GM18909 (cell line): ENCODE data around the gene STK32C.
"Not testable (repeated sequence)": the region's sequence is repeated elsewhere in the genome, so short reads cannot be mapped to it uniquely, and the experiment has no call there.

Experiments used
- ATAC-seq: cut with Tn5 transposase; IDR thresholded peaks from one replicate; pipeline ENCODE4 v1.9.1; 2021; ENCODE audit warnings: mild to moderate bottlenecking; ENCODE audit not compliant: unreplicated experiment, poor library complexity

The STK32C gene

DNA sequence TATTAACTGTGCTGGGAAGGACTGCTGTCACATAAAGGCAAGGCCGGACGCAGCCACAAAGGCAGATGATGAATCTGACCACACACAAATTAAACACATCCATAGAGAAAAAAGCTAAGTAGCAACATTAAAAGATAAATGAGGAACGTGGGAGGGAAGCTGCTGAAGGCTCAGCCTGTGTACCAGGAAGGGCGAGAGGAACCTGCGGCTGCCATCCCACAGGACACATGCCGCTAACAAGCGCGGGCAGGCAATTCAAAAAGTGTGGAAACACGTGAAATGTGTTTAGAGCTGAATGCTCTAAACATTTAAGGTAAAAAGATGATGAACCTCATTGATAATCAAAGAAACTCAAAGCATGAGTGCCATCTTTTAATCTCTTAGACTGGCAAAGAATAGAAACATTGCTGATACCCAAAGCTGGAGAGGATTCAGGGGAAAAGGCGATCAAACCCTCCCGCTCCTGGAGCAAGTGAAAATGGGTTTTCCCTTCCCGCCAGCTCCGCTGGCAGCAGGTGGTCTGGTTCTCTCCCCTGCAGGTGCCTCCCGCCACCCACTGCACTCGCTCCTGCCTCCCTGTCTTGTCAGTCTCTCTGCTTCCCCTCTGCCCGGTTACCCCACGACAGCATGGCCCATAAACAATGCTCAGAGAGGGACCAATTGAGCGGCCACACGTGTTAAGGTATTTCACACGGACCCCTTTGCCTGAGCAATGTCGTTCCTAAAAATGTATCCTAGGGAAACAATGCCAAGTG is 4.2 kb downstream of the STK32C start:
- no peak for ATAC-seq

DNA sequence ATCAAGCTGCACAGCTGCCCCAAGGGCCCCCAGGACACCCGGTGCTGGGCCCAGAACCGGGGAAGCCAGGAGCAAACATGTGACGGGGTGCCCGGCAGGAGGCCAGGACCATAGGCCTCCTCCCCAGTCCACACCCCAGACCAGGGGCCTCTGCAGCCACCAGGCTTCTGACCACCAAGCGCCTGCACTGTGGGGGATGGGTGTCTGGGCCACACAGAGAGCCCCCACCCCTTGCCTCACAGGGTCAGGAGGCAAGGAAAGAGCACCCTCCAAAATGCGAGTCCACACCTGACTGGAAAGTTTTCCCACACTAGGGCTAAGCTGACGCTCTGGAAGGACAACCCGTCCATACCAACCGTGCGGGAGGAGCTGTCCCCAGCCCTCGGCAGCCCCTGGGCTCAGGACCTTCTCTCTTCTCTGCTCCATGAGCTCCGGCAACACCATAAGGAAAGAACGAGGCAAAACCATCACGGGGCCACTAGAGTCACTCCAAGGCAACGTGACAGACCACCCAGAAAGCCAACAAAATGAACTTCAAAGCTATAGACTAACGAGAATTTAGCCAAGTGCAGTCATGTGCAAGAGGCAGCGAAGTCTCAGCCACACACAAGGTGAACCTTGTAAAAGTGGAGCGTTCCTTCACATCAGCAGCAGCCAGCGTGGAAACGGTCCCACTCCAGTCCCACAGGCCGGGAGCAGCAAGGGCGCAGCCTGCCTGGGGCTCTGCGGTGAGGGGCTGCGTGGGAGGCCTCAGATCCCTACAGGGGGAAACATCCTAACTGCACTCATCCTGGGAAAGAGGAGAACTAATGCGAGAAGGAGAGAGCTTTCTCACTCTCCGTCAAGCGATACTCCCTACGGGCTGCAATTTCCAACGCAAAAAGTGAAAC is 5.1 kb downstream of the STK32C start:
- no peak for ATAC-seq

GRCh38 chr10:132301371-132302330 is 6.1 kb downstream of the STK32C start:
- no peak for ATAC-seq

GRCh38 chr10:132300582-132300981 is 7.2 kb downstream of the STK32C start:
- no peak for ATAC-seq

GRCh38 chr10:132299371-132300336 is 8.1 kb downstream of the STK32C start:
- ATAC-seq: no peak

DNA sequence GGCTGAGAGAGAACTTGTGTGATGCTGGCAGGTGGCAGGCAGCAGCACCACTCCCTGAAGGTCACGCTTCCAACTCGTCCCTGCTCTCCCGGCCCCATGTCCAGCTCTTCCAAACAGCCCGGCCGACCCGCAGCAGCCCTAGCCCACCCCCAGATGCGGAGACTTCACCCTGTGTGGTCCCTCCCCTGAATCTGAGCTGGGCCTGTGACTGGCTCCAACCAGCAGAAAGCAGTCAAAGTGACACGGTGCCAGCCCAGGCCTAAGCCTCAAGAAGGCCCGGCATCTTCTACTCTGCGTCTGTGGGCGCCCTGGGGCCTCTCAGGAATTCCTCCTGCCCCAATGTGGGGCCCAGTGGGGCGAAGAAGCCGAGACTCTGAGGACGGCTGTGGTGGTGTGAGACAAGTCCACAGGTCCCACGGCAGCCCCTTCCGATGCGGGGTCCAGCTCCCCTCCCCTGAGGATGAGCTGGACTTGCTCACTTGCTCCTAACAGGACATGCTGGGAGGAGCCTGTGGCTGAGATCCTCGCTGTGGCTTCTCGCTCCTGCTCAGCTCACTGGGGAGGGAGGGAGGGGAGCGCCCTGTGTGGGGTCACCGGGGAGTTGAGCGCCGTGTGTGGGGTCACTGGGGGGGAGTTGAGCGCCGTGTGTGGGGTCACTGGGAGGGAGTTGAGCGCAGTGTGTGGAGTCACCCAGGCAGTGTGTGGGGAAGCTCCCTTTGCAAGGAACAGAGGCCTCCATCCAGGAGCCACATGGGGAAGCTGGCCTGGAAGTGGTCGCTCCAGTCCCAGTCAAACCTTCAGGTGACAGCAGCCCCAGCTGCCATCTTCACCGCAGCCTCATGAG is 9.5 kb downstream of the STK32C start:
- ATAC-seq: no peak

- ATAC-seq: no peak
Observed at GRCh38 chr10:132297526-132297925, 10.2 kb downstream of the STK32C start.

GRCh38 chr10:132296666-132297443 is 10.9 kb downstream of the STK32C start:
- ATAC-seq: no peak

- ATAC-seq: not testable (repeated sequence)
Observed at GRCh38 chr10:132295481-132295880, 12.3 kb downstream of the STK32C start.

GRCh38 chr10:132294561-132295318 is 13.0 kb downstream of the STK32C start:
- no peak for ATAC-seq

GRCh38 chr10:132293813-132294520 is 13.8 kb downstream of the STK32C start:
- ATAC-seq: no peak

DNA sequence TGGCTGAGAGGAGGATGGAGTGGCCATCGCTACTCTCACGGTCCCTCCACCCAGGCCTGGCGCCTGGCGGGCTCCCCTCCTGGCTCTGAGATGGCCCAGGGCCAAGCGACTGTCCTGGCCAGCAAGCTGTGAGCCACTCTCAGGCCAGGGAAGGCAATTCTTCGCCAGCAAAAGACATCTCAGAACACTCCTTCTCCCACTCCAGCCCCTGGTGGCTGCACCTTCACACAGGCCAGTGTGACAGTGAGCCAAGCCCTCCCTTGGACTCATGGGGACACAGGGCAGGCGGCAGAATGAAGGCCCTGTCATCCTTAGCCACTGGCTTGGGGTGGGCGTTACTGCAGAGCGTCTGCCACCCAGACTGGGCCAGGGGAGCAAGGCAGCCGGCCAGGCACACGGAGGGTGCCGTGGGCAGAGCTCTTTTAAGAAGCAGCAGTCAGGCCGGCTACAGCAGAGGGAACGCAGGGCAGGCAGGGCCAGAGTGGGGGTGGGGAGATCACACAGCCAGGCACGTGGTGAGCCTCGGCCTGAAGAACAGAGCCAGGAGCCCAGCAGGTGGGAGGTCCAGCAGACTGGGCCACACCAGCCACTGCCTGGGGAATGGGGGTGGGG is 14.4 kb downstream of the STK32C start:
- no peak for ATAC-seq

DNA sequence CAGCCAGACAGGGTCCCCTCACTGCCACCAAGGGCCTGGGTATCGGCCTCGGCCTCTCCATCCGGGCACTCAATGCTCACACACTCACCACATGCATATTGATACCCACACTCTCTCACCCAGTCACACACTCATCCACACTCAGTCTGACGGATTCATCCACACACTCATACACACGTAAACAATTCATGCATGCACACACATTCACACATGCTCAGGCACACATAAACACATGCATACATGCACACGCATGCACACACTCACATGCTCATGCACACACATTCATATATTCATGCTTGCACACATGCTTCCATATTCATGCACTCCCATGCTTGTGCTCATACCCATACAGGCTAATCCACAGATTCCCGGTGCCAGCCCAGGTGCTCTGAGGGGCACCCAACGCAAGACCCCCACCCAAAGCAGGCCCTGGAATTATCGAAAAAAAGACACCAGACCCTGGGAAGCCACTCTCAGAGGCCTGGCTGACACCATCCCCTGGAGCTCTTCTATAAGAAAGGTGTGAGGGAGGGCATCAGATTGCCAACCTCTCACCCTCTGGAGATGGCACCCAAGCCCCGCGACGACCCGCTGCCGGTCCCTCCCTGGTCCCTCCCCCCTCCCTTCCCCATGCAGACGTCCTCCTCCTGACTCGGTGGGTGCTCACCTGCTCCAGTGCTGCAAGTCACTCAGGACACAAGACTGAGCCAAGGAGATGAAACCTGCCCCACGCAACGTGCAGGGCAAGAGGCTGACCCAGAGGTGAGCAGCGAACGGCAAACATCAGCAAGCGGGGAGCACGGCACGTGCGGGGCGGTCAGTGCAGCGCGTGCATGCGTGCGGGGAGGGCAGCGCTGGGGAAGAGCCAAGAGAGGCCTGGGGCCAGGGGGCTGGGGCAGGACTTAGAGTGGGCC is 15.2 kb downstream of the STK32C start:
- no peak for ATAC-seq

- ATAC-seq: no peak
Observed at GRCh38 chr10:132291826-132292225, 15.9 kb downstream of the STK32C start.

DNA sequence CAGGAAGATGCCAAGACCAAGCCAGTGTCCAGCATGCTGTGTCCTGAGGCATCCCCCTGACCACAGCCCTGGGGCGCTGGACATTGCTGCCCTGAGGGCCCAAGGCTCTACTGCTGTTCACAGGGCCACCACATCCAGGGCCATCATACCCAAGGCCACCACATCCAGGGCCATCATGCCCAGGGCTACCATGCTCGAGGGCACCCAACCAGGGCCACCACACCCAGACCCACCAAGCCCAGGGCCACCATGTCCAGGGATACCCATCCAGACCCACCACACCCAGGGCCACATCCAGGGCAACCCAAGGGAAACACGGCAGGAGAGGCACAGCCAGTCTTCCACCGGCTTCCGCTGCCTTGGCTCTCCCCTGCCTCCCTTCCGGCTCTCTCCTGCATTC is 17.1 kb downstream of the STK32C start:
- ATAC-seq: no peak
